ENCODE measurements around the gene CUX1.

DNA sequence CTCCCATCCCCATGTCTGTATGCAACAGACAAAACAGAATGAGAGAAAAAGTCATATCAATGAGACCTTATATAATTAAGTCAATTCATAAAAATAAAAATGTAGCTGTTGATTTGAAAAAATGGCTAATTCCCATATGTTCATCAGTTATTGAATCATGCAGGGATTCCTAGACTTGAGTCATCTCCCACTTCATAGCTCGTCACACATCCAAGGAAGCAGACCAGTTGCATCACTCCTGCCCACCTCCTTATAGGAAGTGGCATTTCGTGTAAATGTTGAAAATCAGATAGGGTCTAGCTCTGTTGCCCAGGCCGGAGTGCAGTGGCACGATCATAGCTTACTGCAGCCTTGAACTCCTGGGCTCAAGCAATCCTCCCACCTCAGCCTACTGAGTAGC lies 413.2 kb downstream of the CUX1 start:
- TF ChIP-seq CTCF (IDR thresholded peaks at IDR 0.05): no peak
- no peak for TF ChIP-seq POLR2A (IDR thresholded peaks at IDR 0.05)
